MG63 (cell line): ENCODE data around the gene LRIG3. TPM values are rescaled to one million over a fixed set of nuclear protein-coding genes. Genes with fewer than 3 reads are reported as not detected.
A peak's percentile ranks its signal among the peaks of the same experiment; 100 is the strongest.
"Not testable (repeated sequence)": the region's sequence is repeated elsewhere in the genome, so short reads cannot be mapped to it uniquely, and the experiment has no call there.

Experiments used
- DNase-seq: peaks from one replicate; pipeline ENCODE4 v3.0.0-alpha.2; 2020
- H3K27me3 ChIP-seq: fragments of 250-450 bp; sonication (Bioruptor Pico); 2 replicates; pipeline ENCODE4 v1.5.1; 2020; ENCODE audit warnings: mild to moderate bottlenecking, moderate library complexity
- H3K36me3 ChIP-seq: fragments of 250-450 bp; sonication (Bioruptor Pico); 2 replicates; pipeline ENCODE4 v1.5.1; 2020; ENCODE audit warnings: mild to moderate bottlenecking, moderate library complexity
- H3K4me3 ChIP-seq: fragments of 250-450 bp; sonication (Bioruptor Pico); 2 replicates; pipeline ENCODE4 v1.5.1; 2020; ENCODE audit warnings: mild to moderate bottlenecking, moderate library complexity
- H3K9me3 ChIP-seq: fragments of 250-450 bp; sonication (Bioruptor Pico); 2 replicates; pipeline ENCODE4 v1.5.1; 2020; ENCODE audit warnings: mild to moderate bottlenecking, moderate library complexity
- total RNA-seq: library from RNA; depleted of rRNA; stranded (reverse); fragments of >200 nt; shearing (Covaris generic); gene quantifications from 2 replicates; pipeline ENCODE4 v1.2.3, GENCODE V29; 2014; ENCODE audit warnings: low replicate concordance; rRNA removed

LRIG3 gene, protein sequence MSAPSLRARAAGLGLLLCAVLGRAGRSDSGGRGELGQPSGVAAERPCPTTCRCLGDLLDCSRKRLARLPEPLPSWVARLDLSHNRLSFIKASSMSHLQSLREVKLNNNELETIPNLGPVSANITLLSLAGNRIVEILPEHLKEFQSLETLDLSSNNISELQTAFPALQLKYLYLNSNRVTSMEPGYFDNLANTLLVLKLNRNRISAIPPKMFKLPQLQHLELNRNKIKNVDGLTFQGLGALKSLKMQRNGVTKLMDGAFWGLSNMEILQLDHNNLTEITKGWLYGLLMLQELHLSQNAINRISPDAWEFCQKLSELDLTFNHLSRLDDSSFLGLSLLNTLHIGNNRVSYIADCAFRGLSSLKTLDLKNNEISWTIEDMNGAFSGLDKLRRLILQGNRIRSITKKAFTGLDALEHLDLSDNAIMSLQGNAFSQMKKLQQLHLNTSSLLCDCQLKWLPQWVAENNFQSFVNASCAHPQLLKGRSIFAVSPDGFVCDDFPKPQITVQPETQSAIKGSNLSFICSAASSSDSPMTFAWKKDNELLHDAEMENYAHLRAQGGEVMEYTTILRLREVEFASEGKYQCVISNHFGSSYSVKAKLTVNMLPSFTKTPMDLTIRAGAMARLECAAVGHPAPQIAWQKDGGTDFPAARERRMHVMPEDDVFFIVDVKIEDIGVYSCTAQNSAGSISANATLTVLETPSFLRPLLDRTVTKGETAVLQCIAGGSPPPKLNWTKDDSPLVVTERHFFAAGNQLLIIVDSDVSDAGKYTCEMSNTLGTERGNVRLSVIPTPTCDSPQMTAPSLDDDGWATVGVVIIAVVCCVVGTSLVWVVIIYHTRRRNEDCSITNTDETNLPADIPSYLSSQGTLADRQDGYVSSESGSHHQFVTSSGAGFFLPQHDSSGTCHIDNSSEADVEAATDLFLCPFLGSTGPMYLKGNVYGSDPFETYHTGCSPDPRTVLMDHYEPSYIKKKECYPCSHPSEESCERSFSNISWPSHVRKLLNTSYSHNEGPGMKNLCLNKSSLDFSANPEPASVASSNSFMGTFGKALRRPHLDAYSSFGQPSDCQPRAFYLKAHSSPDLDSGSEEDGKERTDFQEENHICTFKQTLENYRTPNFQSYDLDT
- total RNA-seq, result 20.9 and 28.5 TPM in 2 replicates

DNA sequence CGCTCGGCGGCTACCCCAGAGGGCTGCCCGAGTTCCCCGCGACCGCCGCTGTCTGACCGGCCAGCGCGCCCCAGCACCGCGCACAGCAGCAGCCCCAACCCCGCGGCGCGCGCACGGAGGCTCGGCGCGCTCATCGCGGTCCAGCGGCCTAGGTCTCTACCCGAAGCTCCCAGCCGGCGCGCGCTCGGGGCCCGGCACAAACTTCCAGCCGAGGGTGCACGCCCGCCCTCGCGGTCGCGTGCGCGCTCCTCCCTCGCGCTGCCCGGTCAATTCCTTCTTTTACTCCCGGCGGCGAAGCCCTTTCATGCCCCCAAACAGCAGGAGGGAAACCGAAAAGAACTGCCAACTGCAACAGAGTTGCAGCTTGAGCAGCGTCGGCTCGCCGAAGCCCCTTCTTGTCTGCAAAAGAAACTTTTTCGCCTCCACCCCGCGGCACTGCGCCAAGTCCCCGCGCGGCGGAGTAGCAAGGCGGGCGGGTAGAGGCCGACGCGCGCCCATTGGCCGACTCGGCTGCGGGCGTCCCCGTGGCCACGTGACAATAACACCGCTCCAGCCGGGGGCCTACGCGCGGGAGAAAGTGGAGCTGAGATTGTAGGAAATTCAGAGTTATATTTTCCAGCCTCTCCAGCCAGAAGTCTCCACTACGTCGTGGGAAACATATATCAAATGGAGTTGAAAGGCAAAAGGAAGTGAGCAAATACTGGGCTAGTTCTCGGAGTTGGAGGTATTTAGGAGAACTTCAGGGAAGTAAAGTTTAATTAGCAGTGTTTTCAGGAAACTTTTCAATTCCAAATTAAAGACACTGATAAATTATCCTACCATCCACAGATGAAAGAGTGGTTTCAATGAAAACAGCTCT lies at the start of gene LRIG3:
Gene LRIG3 (minus strand): TSS at position 403 of the 859 bp plus-strand sequence. CDS start 269 bp downstream, at position 134.
- Histone ChIP-seq H3K4me3 (peak within 1 kb of the TSS; percentile 81), H3K9me3 (no peaks in the 10 kb centered on the region), H3K27me3 (no peaks in the 10 kb centered on the region), H3K36me3 (no peaks in the 10 kb centered on the region)
- DNase-seq, result peak; percentile 95

GRCh38 chr12:58969237-58969636 lies 48.9 kb upstream of the LRIG3 start:
- Histone ChIP-seq H3K9me3 (no peaks in the 10 kb centered on the region), H3K27me3 (no peaks in the 10 kb centered on the region), H3K36me3 (no peaks in the 10 kb centered on the region), H3K4me3 (no peak overlapping the region)
- no peak for DNase-seq

DNA sequence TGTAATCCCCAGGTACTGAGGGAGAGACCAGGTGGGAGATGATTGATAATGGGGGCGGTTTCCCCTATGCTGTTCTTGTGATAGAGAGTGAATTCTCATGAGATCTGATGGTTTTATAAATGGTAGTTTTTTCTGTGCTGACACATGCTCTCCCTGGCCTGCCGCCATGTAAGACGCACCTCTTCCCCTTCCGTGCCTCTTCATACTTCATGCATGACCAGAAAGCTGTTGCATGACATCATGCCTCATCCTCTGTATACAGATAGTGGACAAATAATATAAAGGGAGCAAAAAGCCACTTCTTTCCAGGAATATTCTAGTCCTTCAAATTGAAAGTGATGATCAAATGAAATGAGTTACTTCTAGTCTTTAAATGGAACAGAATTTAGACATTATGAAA lies 47.3 kb upstream of the LRIG3 start:
- Histone ChIP-seq H3K9me3 (no peaks in the 10 kb centered on the region), H3K36me3 (no peaks in the 10 kb centered on the region), H3K27me3 (no peaks in the 10 kb centered on the region), H3K4me3 (no peak overlapping the region)
- no peak for DNase-seq

DNA sequence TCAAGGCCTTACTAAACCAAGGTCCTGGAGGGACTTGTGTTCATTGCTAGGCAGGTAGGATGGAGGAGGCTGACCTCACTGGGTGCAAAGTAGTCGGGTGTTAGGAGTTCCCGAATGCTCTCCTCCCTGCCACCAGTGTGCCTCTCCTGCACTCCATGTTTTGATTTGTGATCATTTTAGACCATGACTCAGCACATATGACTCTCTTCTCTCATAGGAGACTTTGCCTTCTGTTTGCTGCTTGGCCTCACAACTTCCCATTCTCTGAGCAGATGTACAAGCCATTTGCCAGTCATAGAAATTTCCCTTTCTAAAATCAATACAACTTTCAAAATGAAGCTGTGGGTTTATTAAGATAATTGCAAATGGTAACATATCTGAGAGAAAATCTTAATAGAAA lies 46.6 kb upstream of the LRIG3 start:
- no peaks in the 10 kb centered on the region for H3K36me3 ChIP-seq
- no peaks in the 10 kb centered on the region for H3K27me3 ChIP-seq
- no peak for DNase-seq
- H3K9me3 ChIP-seq, result no peaks in the 10 kb centered on the region
- H3K4me3 ChIP-seq, result no peak overlapping the region

- no peak for DNase-seq
- Histone ChIP-seq H3K27me3 (no peaks in the 10 kb centered on the region), H3K9me3 (no peaks in the 10 kb centered on the region), H3K36me3 (no peaks in the 10 kb centered on the region), H3K4me3 (no peak overlapping the region)
Measured at GRCh38 chr12:58965568-58965967, 45.3 kb upstream of the LRIG3 start.

DNA sequence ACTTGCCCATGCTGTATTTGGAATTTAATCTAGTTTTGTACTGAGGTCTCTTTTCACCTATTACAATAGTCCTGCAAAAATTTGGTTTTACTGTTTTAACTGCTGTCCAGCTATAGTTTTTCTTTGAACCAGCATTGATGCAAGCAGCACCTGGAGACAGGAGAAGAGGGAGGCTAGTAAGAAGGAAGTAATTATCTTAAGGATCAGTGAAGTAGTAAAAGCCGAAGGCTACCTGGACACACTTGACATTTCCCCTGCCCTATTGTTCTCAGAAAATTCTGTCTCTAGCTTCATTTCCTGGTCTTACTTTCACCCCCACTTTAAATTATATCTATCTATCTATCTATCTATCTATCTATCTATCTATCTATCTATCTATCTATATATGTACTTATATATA lies 43.5 kb upstream of the LRIG3 start:
- no peaks in the 10 kb centered on the region for H3K27me3 ChIP-seq
- no peaks in the 10 kb centered on the region for H3K9me3 ChIP-seq
- no peak overlapping the region for H3K4me3 ChIP-seq
- H3K36me3 ChIP-seq, result no peaks in the 10 kb centered on the region
- no peak for DNase-seq

GRCh38 chr12:58961906-58962305 lies 41.6 kb upstream of the LRIG3 start:
- H3K9me3 ChIP-seq, result no peaks in the 10 kb centered on the region
- no peaks in the 10 kb centered on the region for H3K36me3 ChIP-seq
- DNase-seq, result no peak
- no peaks in the 10 kb centered on the region for H3K27me3 ChIP-seq
- no peak overlapping the region for H3K4me3 ChIP-seq

DNA sequence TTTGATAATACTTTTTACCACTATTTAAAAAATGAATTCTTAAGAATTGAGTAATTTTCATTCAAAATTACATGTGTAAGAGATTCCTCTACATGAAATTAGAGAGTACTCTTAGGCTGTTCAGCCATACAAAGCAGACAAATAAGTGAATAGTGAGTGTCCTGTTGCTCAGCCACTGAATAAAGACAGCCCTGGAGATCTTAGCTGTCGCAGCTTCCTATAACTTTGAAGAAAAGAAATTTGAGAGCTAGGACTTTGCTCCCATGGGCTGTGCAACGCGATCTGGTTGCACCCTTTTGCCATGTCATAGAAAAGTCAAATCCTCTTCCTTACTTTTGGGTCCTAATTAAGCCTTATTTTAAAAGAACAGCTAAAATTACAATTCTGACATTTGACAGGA lies 40.9 kb upstream of the LRIG3 start:
- Histone ChIP-seq H3K27me3 (no peaks in the 10 kb centered on the region), H3K4me3 (no peak overlapping the region), H3K36me3 (no peaks in the 10 kb centered on the region), H3K9me3 (no peaks in the 10 kb centered on the region)
- no peak for DNase-seq

GRCh38 chr12:58959639-58960300 lies 39.5 kb upstream of the LRIG3 start:
- H3K4me3 ChIP-seq, result no peak overlapping the region
- H3K36me3 ChIP-seq, result no peaks in the 10 kb centered on the region
- H3K27me3 ChIP-seq, result no peaks in the 10 kb centered on the region
- DNase-seq, result no peak
- H3K9me3 ChIP-seq, result no peaks in the 10 kb centered on the region

GRCh38 chr12:58957298-58957697 lies 37.0 kb upstream of the LRIG3 start:
- DNase-seq, result no peak
- Histone ChIP-seq H3K9me3 (no peaks in the 10 kb centered on the region), H3K4me3 (no peak overlapping the region), H3K36me3 (no peaks in the 10 kb centered on the region), H3K27me3 (no peaks in the 10 kb centered on the region)

DNA sequence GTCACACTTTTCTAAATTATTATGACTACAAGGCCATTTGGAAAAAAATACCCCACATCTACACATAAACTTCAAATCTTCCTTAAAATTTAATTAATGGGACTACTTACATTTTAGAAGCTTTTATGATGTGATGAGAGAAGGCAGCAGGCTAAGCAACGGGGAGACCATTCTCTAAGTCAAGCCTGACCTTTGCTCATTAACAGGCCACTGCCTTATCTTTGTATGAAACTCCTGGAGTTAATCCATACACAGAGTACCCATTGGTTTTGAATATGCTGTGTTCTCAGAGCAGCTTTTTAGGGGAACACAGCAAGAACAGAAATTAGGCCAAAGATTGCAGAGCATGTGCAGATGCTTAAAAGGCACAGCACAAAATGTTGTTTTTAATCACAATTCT lies 35.5 kb upstream of the LRIG3 start:
- Histone ChIP-seq H3K9me3 (no peaks in the 10 kb centered on the region), H3K36me3 (no peaks in the 10 kb centered on the region), H3K4me3 (no peak overlapping the region), H3K27me3 (no peaks in the 10 kb centered on the region)
- no peak for DNase-seq

GRCh38 chr12:58954002-58954401 lies 33.7 kb upstream of the LRIG3 start:
- Histone ChIP-seq H3K27me3 (no peaks in the 10 kb centered on the region), H3K9me3 (no peaks in the 10 kb centered on the region), H3K36me3 (no peaks in the 10 kb centered on the region), H3K4me3 (no peak overlapping the region)
- no peak for DNase-seq

DNA sequence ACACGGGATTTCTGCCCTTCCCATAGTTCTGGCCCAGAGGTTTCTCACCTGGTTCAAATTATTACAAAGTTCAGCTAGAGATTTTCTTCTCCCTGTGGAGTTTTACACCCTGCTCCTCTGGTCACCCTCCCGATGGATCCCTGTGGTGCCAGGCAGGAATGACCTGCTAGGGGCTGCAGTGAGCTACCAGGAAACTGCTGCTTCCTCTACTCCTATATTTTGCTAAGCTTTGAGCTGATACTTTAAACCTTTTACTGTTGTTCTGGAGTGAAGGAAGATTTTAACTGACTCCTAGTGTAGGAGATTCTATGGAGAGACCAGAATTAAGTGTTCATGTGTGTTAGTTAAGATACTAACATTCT lies 30.4 kb upstream of the LRIG3 start:
- Histone ChIP-seq H3K4me3 (no peak overlapping the region), H3K9me3 (no peaks in the 10 kb centered on the region), H3K36me3 (no peaks in the 10 kb centered on the region), H3K27me3 (no peaks in the 10 kb centered on the region)
- no peak for DNase-seq

- not testable (repeated sequence) for H3K9me3 ChIP-seq, H3K4me3 ChIP-seq, H3K27me3 ChIP-seq, H3K36me3 ChIP-seq, DNase-seq
Measured at GRCh38 chr12:58949954-58950738, 29.8 kb upstream of the LRIG3 start.

DNA sequence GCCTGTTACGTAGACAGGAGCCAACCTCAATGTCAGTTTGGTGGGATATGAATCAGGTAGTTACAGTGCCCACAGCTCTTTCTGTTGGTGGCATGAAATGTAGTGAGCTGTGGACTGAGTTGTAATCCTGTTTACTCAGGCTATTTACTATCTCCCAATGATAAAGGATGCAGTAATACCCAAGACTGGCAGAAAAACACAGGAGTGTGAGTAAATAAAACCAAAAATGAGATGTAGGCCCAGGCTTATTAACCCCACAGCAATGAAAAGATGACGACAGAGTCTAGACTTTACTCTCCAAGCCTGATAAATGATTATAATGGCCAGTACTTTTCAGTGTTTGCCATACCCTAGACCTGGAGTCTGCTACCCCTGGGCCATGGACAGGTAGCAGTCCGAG lies 22.8 kb upstream of the LRIG3 start:
- H3K27me3 ChIP-seq, result no peaks in the 10 kb centered on the region
- no peaks in the 10 kb centered on the region for H3K9me3 ChIP-seq
- DNase-seq, result no peak
- H3K4me3 ChIP-seq, result no peak overlapping the region
- no peaks in the 10 kb centered on the region for H3K36me3 ChIP-seq
